NCI-H1436 (cell line): Measurements from ENCODE around the gene TSPEAR.
"Not testable (repeated sequence)": the region's sequence is repeated elsewhere in the genome, so short reads cannot be mapped to it uniquely, and the experiment has no call there.

Experiments used
- DNase-seq: peaks from one replicate; lab custom pipeline; 2025; lab: John Stamatoyannopoulos, UW

The TSPEAR gene

GRCh38 chr21:44684077-44684476 is 27.3 kb downstream of the TSPEAR start:
- no peak for DNase-seq

GRCh38 chr21:44682580-44683151 is 28.7 kb downstream of the TSPEAR start:
- no peak for DNase-seq

- DNase-seq = peak; percentile 91
Measured at GRCh38 chr21:44681861-44682579, 29.4 kb downstream of the TSPEAR start, which contains the start of gene KRTAP12-1. TSS of gene KRTAP12-1 (minus strand) at chr21:44682163. CDS start at chr21:44682123, 40 bp downstream.

GRCh38 chr21:44681152-44681551 is 30.2 kb downstream of the TSPEAR start:
- DNase-seq = no peak

- DNase-seq = no peak
Measured at GRCh38 chr21:44677881-44678280, 33.5 kb downstream of the TSPEAR start.

GRCh38 chr21:44671911-44672310 is 39.5 kb downstream of the TSPEAR start:
- DNase-seq = no peak

- no peak for DNase-seq
Measured at GRCh38 chr21:44670642-44671432, 40.5 kb downstream of the TSPEAR start.

GRCh38 chr21:44667612-44668011 is 43.8 kb downstream of the TSPEAR start:
- DNase-seq = no peak

GRCh38 chr21:44666401-44667320 is 44.7 kb downstream of the TSPEAR start, which contains the start of gene KRTAP12-2:
TSS of gene KRTAP12-2 (minus strand) at chr21:44666927. CDS start at chr21:44666886, 41 bp downstream.
- no peak for DNase-seq

GRCh38 chr21:44664691-44665090 is 46.7 kb downstream of the TSPEAR start:
- DNase-seq = no peak

- not testable (repeated sequence) for DNase-seq
Measured at GRCh38 chr21:44661567-44661966, 49.8 kb downstream of the TSPEAR start.

GRCh38 chr21:44658913-44659595 is 52.3 kb downstream of the TSPEAR start:
- DNase-seq = no peak

GRCh38 chr21:44658541-44658910 is 52.8 kb downstream of the TSPEAR start:
- no peak for DNase-seq

- no peak for DNase-seq
Measured at GRCh38 chr21:44657635-44658540, 53.5 kb downstream of the TSPEAR start, which contains the start of gene KRTAP12-3. TSS of gene KRTAP12-3 (plus strand) at chr21:44657932. CDS start at chr21:44657980, 48 bp downstream.

- no peak for DNase-seq
Measured at GRCh38 chr21:44656868-44657267, 54.5 kb downstream of the TSPEAR start.

GRCh38 chr21:44654576-44655175 is 56.7 kb downstream of the TSPEAR start, which contains the start of gene KRTAP12-4:
TSS of gene KRTAP12-4 (minus strand) at chr21:44654659. CDS start at chr21:44654614, 45 bp downstream.
- DNase-seq = no peak

GRCh38 chr21:44653656-44654575 is 57.5 kb downstream of the TSPEAR start:
- DNase-seq = no peak

GRCh38 chr21:44653123-44653522 is 58.2 kb downstream of the TSPEAR start:
- no peak for DNase-seq
